AG09309 (cell line): Measurements from ENCODE around the gene MAP2K2.
"Not testable (repeated sequence)": the region's sequence is repeated elsewhere in the genome, so short reads cannot be mapped to it uniquely, and the experiment has no call there.

Experiments
- DNase-seq: peaks from one replicate; pipeline ENCODE4 v3.0.0-alpha.2; 2010; ENCODE audit warnings: low read depth
- H3K4me3 ChIP-seq: 2 replicates; pipeline ENCODE4 v1.5.1; 2011; ENCODE audit warnings: mild to moderate bottlenecking, low read depth, low read length, moderate library complexity; ENCODE audit not compliant: control insufficient read depth
- CTCF ChIP-seq: IDR thresholded peaks from 2 replicates; pipeline ENCODE4 v1.5.1; 2011; ENCODE audit warnings: mild to moderate bottlenecking, low read depth, low read length, inconsistent platforms; ENCODE audit not compliant: insufficient read depth, control insufficient read depth; ENCODE audit errors: missing control alignments

MAP2K2 gene

GRCh38 chr19:4154571-4155312, 30.8 kb upstream of the MAP2K2 start:
- no peak for TF ChIP-seq CTCF
- DNase-seq: no peak
- H3K4me3 ChIP-seq: no peak overlapping the region

GRCh38 chr19:4152241-4152998, 28.5 kb upstream of the MAP2K2 start:
- H3K4me3 ChIP-seq: no peak overlapping the region
- no peak for TF ChIP-seq CTCF
- DNase-seq: no peak

GRCh38 chr19:4151623-4152022, 27.7 kb upstream of the MAP2K2 start:
- TF ChIP-seq CTCF: no peak
- DNase-seq: no peak
- no peak overlapping the region for H3K4me3 ChIP-seq

GRCh38 chr19:4149518-4150288, 25.8 kb upstream of the MAP2K2 start:
- TF ChIP-seq CTCF: no peak
- DNase-seq: no peak
- no peak overlapping the region for H3K4me3 ChIP-seq

- DNase-seq: no peak
- no peak overlapping the region for H3K4me3 ChIP-seq
- no peak for TF ChIP-seq CTCF
These were observed 20.8 kb upstream of the MAP2K2 start for GRCh38 chr19:4144666-4145249.

- not testable (repeated sequence) for H3K4me3 ChIP-seq, DNase-seq
These were observed 19.0 kb upstream of the MAP2K2 start for GRCh38 chr19:4142916-4143315.
